H1 (cell line): ENCODE data around the gene DYSF. TPM values are rescaled to one million over a fixed set of nuclear protein-coding genes. Genes with fewer than 3 reads are reported as not detected.

Experiments
- ASH2L ChIP-seq: fragments of 200-600, 300-600 bp; sonication (generic); IDR thresholded peaks from one replicate; pipeline ENCODE4 v1.7.1; 2017; ENCODE audit warnings: low read length
- CREB1 ChIP-seq: IDR thresholded peaks from 2 replicates; pipeline ENCODE4 v1.6.1; 2012; ENCODE audit warnings: inconsistent platforms
- EGR1 ChIP-seq: IDR thresholded peaks from 2 replicates; pipeline ENCODE4 v1.6.1; 2011; ENCODE audit warnings: low read depth, low read length, borderline replicate concordance
- GABPA ChIP-seq: IDR thresholded peaks from 2 replicates; pipeline ENCODE4 v1.6.1; 2011; ENCODE audit warnings: mild to moderate bottlenecking, low read length, moderate library complexity, borderline replicate concordance; ENCODE audit not compliant: insufficient read depth
- GTF2F1 ChIP-seq: IDR thresholded peaks from 2 replicates; pipeline ENCODE4 v1.6.1; 2012; ENCODE audit warnings: low read depth, low read length, improper control_type of control experiment, borderline replicate concordance
- HDAC6 ChIP-seq: IDR thresholded peaks from one replicate; pipeline ENCODE4 v1.7.1; 2012; ENCODE audit warnings: low read depth, mild to moderate bottlenecking, inconsistent platforms, low read length, moderate library complexity
- NANOG ChIP-seq: IDR thresholded peaks from 2 replicates; pipeline ENCODE4 v1.6.1; 2011; ENCODE audit warnings: low read length, low read depth, mild to moderate bottlenecking, inconsistent platforms; ENCODE audit not compliant: insufficient read depth, poor library complexity, severe bottlenecking
- POLR2AphosphoS5 ChIP-seq: IDR thresholded peaks from 2 replicates; pipeline ENCODE4 v1.6.1; 2011; ENCODE audit warnings: low read depth, low read length
- SP4 ChIP-seq: IDR thresholded peaks from 2 replicates; pipeline ENCODE4 v1.6.1; 2012; ENCODE audit warnings: low read length, inconsistent platforms
- TAF7 ChIP-seq: optimal IDR thresholded peaks from 2 replicates; pipeline ENCODE3; 2011; ENCODE audit warnings: low read depth, mild to moderate bottlenecking, inconsistent platforms, low read length, moderate library complexity, borderline replicate concordance
- TBP ChIP-seq: IDR thresholded peaks from 2 replicates; pipeline ENCODE4 v1.6.1; 2011; ENCODE audit warnings: low read depth, low read length, improper control_type of control experiment
- polyA plus RNA-seq, 7 experiments: library from polyadenylated mRNA; depleted of rRNA in 3 of 7; stranded (reverse) in 5 of 7; unstranded in 2 of 7; fragments of >200 nt in 5 of 7; fragments of 200-250 nt in 2 of 7; gene quantifications; 1 replicate in 5 of 7; 2 replicates in 1 of 7; 4 replicates in 1 of 7; pipeline versions ENCODE4 v1.2.1 to v1.2.3, GENCODE V29; 2011 to 2013; ENCODE audit warnings: missing spikeins in 2 of 7, mixed read lengths in 2 of 7
- total RNA-seq: library from RNA; stranded (reverse); fragmentation: NEBNext Ultra II Directional; extraction: Animal tissue kit (Norgen Biotek cat#: 25700); gene quantifications from 2 replicates; pipeline ENCODE4 v1.2.1, GENCODE V29; 2021

The DYSF gene
- total and polyA plus RNA-seq, 2 of the 8 experiments (the other 6 are each of a cell fraction or from before 2014, with no cell fraction given) = 5.8 to 7.1 TPM

- no peak for TF ChIP-seq NANOG
- no peak for TF ChIP-seq GTF2F1
- no peak for TF ChIP-seq SP4
- TF ChIP-seq TAF7 = no peak
- TF ChIP-seq GABPA = no peak
- no peak for TF ChIP-seq CREB1
- TF ChIP-seq TBP = no peak
- no peak for TF ChIP-seq HDAC6
- TF ChIP-seq ASH2L = no peak
- no peak for TF ChIP-seq POLR2AphosphoS5
- TF ChIP-seq EGR1 = no peak
Measured at GRCh38 chr2:71559828-71560637, 106.7 kb downstream of the DYSF start (continued).
